NK-92 (cell line): Measurements from ENCODE around the gene DGKE.

Source experiments
- DNase-seq: peaks from one replicate; lab custom pipeline; 2025; ENCODE audit not compliant: unreplicated experiment; lab: John Stamatoyannopoulos, UW

The DGKE gene

GRCh38 chr17:56833809-56834379 is at the start of gene DGKE, which contains the start of gene C17orf67:
Gene DGKE (plus strand): TSS chr17:56834151. CDS start chr17:56834796, 645 bp downstream.
Gene C17orf67 (minus strand): TSS chr17:56833920. CDS start chr17:56815810, 18,110 bp downstream.
- peak; percentile 96 for DNase-seq

GRCh38 chr17:56785405-56785804 is 48.5 kb upstream of the DGKE start:
- no peak for DNase-seq

GRCh38 chr17:56785997-56786680 is 47.8 kb upstream of the DGKE start:
- no peak for DNase-seq

DNA sequence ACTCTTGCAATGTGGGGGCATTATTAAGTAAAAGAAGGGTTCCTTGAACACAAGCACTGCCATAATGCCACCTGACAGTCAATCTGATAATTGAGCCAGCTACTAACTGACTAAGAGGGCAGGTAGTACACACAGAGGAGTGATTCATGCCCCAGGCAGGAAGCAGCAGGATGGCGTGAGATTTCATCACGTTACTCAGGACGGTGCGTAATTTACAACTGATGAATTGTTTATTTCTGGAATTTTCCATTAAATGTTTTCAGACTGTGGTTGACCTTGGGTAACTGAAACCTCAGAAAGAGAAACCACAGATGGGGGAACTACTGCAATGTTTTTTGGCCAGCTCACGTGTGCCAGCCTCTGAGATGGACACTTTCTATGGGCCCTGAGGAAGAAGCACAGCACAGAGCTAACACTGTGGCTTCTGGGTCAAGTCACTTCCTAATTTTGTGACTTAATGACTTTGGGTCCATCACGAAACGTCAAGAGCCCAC is 46.9 kb upstream of the DGKE start:
- DNase-seq, result no peak

DNA sequence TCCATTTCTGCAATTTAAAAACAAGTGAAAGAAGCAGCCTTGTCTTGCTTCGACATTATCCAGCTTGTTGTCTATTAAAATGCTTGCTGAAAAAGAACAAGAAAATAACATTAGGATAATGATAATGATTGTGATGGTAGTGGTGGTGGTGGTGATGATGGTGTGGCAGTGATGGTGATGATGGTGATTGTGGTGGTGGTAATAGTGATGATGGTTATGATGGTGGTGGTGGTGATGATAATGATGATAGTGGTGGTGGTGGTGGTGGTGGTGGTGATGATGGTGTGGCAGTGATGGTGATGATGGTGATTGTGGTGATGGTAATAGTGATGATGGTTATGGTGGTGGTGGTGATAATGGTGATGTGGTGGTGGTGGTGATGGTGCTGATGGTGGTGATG is 41.7 kb upstream of the DGKE start:
- no peak for DNase-seq

- DNase-seq, result no peak
Measured at GRCh38 chr17:56793531-56793930, 40.4 kb upstream of the DGKE start.

DNA sequence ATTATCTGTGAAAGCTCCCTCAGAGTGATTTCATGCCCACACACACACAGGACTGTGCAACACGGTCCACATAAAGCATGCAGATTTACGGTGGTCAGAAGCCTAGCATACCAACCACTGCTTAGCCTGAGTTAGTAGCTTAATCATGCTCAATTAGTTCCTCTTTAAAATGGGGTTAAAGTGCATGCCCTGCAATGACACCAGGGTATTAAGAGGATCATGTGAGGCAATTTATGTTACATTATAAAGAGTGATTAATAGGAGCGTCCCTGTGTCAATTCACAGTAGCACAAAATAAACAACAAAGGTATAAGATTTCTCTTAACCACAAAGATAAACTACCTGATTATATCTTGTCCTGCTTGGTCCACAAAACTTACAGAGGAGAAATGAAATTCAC is 40.0 kb upstream of the DGKE start:
- no peak for DNase-seq

GRCh38 chr17:56795221-56795865 is 38.6 kb upstream of the DGKE start:
- DNase-seq, result no peak

DNA sequence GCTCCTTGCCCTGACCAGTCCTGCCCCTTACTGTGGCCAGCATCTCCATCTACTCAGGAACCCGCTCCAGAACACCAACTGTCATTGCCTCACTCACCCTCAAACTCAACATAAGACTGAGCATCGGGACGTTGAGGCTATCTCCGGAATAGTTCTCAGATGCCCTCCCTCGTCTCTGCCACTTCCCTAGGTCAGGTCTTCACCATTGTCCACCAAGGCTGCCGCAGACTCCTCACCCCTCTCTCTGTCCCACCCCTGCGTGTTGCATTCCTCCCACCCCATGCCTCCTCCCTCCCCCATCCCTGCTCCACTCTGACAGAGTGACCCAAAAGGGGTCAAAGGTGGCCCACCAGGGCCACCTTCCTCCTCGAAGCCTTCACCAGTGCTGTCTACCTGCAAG is 37.4 kb upstream of the DGKE start:
- DNase-seq, result no peak

DNA sequence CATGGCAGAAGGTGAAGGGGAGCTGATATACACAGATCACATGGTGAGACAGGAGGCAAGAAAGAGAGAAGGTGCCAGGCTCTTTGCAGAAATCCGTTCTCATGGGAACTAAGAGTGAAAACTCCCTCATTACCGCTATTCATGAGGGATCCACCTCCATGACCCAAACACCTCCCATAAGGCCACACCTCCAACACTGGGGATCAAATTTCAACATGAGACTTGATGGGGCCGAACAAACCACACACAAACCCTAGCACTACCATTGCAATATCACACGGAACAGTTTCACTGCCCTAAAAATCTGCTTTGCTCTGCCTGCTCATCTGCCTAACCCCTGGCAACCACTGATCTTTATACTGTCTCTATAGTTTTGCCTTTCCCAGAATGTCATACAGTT is 35.0 kb upstream of the DGKE start:
- no peak for DNase-seq

DNA sequence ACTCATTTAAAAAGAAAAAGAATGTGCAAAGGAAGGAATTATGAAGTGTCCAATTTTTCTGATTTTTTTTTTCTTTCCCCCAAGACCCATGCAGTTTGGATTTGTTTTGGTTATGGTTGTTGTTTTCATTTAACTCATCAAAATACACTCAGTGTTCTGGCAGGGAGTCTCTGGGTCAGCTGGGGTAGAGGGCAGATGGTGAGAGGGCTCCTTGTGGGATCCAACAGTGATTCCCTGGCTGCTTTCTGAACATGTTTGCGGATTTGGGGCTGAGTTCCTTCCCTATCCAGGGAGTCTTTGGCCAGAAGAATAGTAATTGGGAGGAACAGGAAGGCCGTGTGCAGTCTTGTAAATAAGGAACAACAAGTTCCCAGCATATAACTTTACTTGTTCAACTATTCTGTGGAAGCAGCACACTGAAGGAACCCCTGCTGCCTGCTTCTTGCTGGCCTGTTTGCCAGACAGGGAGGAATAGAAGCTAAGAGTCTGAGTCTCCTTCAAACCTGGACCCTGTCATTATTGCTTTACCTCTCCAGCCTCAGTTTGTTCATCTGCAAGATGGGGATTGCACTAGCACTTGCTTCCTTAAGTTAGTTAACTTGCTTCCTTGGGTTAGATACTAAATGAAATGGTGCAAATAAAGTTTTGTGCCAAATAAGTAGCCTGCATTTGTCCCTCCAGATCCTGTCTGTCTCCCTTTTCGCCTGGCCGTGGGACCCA is 32.3 kb upstream of the DGKE start:
- no peak for DNase-seq

DNA sequence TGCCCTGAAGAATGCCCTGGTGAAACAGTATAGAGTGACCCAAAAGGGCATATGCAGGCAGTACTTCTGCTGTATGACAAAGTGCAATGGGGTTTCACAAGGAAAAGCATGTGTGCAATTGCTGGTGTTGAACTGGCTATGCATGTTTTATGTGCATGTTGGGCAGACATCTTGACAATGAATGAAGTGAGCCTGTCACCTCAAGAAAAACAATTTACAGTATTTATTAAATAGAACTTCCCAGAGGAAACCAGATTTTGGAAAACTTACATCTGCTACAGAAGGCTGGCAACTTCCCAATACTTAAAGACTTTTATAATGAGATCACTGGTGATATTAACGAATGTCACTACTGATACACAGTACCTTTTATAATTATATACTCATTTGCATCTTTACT is 30.9 kb upstream of the DGKE start:
- DNase-seq, result no peak

DNA sequence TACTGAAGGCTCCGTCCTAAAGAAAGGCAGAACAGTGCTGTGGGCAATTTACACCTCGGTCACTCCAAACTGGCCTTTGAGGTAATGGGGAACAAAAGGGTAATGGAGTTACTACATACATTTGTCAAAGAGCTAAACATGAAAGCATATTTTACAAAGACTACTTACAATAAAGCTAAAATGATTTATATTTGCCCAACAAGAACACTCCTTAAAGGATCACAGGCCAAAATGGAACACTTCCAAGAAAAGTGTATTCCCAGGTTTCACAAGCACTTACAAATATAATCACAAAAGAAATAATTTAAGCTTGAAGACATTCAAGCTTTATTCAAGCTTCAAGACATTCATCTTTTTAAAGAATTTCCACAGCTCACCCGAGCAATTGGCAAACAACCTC is 29.5 kb upstream of the DGKE start:
- no peak for DNase-seq

DNA sequence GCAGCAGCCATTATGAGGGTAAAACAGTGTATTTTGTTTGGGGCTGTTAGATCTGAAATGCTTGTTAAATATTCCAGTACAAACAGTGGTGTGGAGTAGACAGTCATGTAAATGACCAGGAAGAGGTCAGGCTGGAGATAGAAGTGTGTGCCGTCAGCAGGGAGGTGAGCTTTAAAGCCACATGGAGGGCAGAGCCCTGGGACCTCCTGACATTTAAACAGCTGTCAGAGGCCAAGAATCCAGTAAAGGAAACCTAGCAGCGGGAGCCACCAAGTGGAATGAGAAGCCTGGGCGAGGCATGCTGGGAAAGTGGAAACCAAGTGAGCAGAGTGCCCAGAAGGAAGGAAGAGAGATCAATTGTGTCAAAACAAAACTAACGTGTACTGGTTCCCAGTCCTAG is 27.0 kb upstream of the DGKE start:
- no peak for DNase-seq

DNA sequence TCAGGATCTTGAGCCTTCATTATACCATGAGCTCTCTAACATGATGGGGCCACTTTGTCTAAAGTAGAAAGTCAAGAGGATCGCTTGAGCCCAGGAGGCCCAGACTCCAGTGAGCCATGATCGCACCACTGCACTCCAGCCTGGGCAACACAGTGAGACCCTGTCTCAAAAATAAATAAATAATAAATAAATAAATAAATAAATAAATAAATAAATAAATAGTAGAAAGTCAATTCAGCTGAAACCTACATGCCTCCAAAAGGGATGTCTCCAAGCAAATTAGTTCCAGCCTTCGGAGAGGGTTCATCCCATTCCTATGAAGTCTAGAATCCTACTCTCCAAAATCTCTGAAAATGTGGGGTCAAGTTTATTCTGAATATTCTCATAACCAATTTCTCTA is 26.2 kb upstream of the DGKE start:
- DNase-seq, result no peak

GRCh38 chr17:56808503-56808902 is 25.4 kb upstream of the DGKE start:
- DNase-seq, result no peak

- DNase-seq, result no peak
Measured at GRCh38 chr17:56809106-56809819, 24.7 kb upstream of the DGKE start.

GRCh38 chr17:56809820-56810179 is 24.2 kb upstream of the DGKE start:
- no peak for DNase-seq

DNA sequence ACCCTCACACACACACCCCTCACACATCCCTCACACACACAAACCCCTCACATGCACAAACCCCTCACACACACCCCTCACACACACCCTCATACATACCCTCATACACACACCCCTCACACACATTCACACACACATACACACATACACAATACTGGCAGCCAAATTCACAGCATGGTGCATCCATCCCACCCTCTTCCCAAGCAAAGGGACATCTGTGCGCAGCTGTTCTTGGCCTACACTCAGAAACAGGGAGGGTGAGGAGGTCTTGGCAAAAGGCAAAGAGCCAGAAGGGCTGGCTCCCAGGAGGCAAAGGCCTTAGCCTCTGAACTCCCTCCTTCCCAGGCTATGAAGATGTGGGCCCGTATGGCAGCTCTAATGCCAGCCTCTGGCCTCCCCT is 23.6 kb upstream of the DGKE start:
- no peak for DNase-seq

- no peak for DNase-seq
Measured at GRCh38 chr17:56810891-56811775, 22.8 kb upstream of the DGKE start.
